MCF 10A (cell line): ENCODE measurements around the gene TMCC2. TPM values are rescaled to one million over a fixed set of nuclear protein-coding genes. Genes with fewer than 3 reads are reported as not detected.

Experiments used
- BruUV-seq: library from RNA; stranded (reverse); fragments of 400-500 nt; replicated peaks from 2 replicates; lab custom pipeline; 2021; lab: Mats Ljungman, UMichigan
- CTCF ChIA-PET: fragments of 300-600 bp; sonication (Branson Sonifier 250); formaldehyde crosslinking; extraction: SDS; loops from one replicate; lab custom pipeline; 2021; ENCODE audit warnings: antibody characterized with exemption, inconsistent platforms; lab: Yijun Ruan, JAX
- POLR2A ChIA-PET: fragments of 300-600, 350-650 bp; sonication (Branson Sonifier 250); formaldehyde crosslinking; extraction: SDS; loops from one replicate; lab custom pipeline; 2020; ENCODE audit warnings: antibody characterized with exemption, inconsistent platforms; lab: Yijun Ruan, JAX
- DNase-seq: peaks from one replicate; pipeline ENCODE4 v3.0.0-alpha.2; 2018; ENCODE audit not compliant: unreplicated experiment
- H3K27ac Mint-ChIP-seq: one replicate; pipeline ENCODE4 v1.8.0; 2022; ENCODE audit warnings: mild to moderate bottlenecking, low read depth, mixed read lengths; ENCODE audit not compliant: unreplicated experiment
- H3K27me3 Mint-ChIP-seq: one replicate; pipeline ENCODE4 v1.8.0; 2022; ENCODE audit warnings: mixed read lengths; ENCODE audit not compliant: insufficient read depth, unreplicated experiment
- H3K36me3 Mint-ChIP-seq: one replicate; pipeline ENCODE4 v1.8.0; 2022; ENCODE audit warnings: mild to moderate bottlenecking, moderate library complexity, mixed read lengths; ENCODE audit not compliant: insufficient read depth, unreplicated experiment
- H3K4me1 Mint-ChIP-seq: one replicate; pipeline ENCODE4 v1.8.0; 2022; ENCODE audit warnings: mixed read lengths; ENCODE audit not compliant: insufficient read depth, unreplicated experiment
- H3K4me3 Mint-ChIP-seq: one replicate; pipeline ENCODE4 v1.8.0; 2022; ENCODE audit warnings: mild to moderate bottlenecking, moderate library complexity, mixed read lengths; ENCODE audit not compliant: unreplicated experiment
- H3K9me3 Mint-ChIP-seq: one replicate; pipeline ENCODE4 v1.8.0; 2022; ENCODE audit warnings: mixed read lengths; ENCODE audit not compliant: unreplicated experiment
- intact Hi-C: fragments of 100-400 bp; cut with micrococcal nuclease; formaldehyde crosslinking; loops from 2 replicates; pipeline ENCODE4 v1.14.1; 2022
- total RNA-seq: library from RNA; stranded (reverse); gene quantifications from 2 replicates; pipeline ENCODE4 v1.2.3, GENCODE V29; 2022
- TF ChIP-seq, protein P1 (sequence below): fragments of 200-600 bp; IDR thresholded peaks from one replicate; pipeline ENCODE4 v1.8.0; 2022; ENCODE audit warnings: antibody characterized with exemption, mild to moderate bottlenecking; ENCODE audit not compliant: unreplicated experiment

TMCC2 gene
- total RNA-seq, 1 experiment from 2014 or later, result 0.79 TPM

DNA sequence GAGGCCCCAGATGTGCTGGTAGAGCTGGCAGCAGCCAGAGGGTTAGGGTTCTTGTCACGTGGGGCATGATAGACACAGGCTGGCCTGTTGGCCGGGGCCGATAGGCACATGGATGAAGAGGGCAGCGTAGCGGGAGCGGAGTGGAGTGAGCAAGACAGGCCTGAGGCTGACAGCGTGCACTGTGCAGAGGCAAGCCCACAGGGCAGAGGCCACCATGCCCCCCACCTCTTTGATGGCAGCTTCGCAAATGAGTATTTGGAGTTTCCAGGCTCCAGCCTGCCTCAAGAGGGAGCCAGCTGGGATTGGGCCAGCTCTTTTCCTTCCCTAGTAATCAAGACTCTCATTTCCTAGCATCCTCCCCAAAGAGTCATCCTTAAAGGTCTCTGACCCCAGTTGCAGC lies 43.5 kb downstream of the TMCC2 start:
- ChIA-PET POLR2A (interaction anchor here (0.7 to 11.8 kb wide), 16 partner anchors 9 to 252 kb away, joined by 3 to 210 read pairs (median 4); partner anchors contain the start of genes NUAK2 and RBBP5), CTCF (interaction anchor here (0.5 to 22.3 kb wide), 21 partner anchors 9 to 1177 kb away, joined by 3 to 1857 read pairs (median 5); partner anchors contain the start of genes NUAK2, RBBP5 and TMCC2)
- H3K27ac Mint-ChIP-seq, result no peak overlapping the region
- H3K9me3 Mint-ChIP-seq, result no peaks in the 10 kb centered on the region
- H3K4me1 Mint-ChIP-seq, result peaks cover 26% of the 10 kb centered on the region
- peaks cover 9% of the 10 kb centered on the region for H3K27me3 Mint-ChIP-seq
- H3K36me3 Mint-ChIP-seq, result no peaks in the 10 kb centered on the region
- BruUV-seq, result no TSS peak
- H3K4me3 Mint-ChIP-seq, result no peak overlapping the region
- intact Hi-C loops, result no loop called here
- TF ChIP-seq, protein P1, sequence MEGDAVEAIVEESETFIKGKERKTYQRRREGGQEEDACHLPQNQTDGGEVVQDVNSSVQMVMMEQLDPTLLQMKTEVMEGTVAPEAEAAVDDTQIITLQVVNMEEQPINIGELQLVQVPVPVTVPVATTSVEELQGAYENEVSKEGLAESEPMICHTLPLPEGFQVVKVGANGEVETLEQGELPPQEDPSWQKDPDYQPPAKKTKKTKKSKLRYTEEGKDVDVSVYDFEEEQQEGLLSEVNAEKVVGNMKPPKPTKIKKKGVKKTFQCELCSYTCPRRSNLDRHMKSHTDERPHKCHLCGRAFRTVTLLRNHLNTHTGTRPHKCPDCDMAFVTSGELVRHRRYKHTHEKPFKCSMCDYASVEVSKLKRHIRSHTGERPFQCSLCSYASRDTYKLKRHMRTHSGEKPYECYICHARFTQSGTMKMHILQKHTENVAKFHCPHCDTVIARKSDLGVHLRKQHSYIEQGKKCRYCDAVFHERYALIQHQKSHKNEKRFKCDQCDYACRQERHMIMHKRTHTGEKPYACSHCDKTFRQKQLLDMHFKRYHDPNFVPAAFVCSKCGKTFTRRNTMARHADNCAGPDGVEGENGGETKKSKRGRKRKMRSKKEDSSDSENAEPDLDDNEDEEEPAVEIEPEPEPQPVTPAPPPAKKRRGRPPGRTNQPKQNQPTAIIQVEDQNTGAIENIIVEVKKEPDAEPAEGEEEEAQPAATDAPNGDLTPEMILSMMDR, result peak; percentile 24
- no peak for DNase-seq

DNA sequence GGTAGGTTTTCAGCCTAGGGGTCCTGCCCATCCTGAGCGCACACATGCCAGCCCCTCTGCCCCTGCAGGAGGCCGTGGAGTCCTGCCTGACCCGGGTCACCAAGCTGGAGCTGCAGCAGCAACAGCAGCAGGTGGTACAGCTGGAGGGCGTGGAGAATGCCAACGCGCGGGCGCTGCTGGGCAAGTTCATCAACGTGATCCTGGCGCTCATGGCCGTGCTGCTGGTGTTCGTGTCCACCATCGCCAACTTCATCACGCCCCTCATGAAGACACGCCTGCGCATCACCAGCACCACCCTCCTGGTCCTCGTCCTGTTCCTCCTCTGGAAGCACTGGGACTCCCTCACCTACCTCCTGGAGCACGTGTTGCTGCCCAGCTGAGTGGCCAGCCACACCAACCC lies 44.0 kb downstream of the TMCC2 start:
- no peak for DNase-seq
- H3K36me3 Mint-ChIP-seq, result no peaks in the 10 kb centered on the region
- CTCF ChIA-PET, result interaction anchor here (0.6 to 22.3 kb wide), 23 partner anchors 8 to 252 kb away, joined by 3 to 1857 read pairs (median 5); partner anchors contain the start of genes NUAK2 and TMCC2
- peaks cover 27% of the 10 kb centered on the region for H3K4me1 Mint-ChIP-seq
- H3K9me3 Mint-ChIP-seq, result no peaks in the 10 kb centered on the region
- no peak overlapping the region for H3K27ac Mint-ChIP-seq
- intact Hi-C loops, result loop anchor here (2.0 kb wide), 1 partner anchor 213 kb away; no protein-coding TSS in a partner anchor
- TF ChIP-seq, protein P1, result no peak
- no TSS peak for BruUV-seq
- no peak overlapping the region for H3K4me3 Mint-ChIP-seq
- POLR2A ChIA-PET, result interaction anchor here (0.6 to 11.8 kb wide), 11 partner anchors 11 to 479 kb away, joined by 3 to 210 read pairs (median 4); partner anchors contain the start of gene NUAK2
- peaks cover 9% of the 10 kb centered on the region for H3K27me3 Mint-ChIP-seq

DNA sequence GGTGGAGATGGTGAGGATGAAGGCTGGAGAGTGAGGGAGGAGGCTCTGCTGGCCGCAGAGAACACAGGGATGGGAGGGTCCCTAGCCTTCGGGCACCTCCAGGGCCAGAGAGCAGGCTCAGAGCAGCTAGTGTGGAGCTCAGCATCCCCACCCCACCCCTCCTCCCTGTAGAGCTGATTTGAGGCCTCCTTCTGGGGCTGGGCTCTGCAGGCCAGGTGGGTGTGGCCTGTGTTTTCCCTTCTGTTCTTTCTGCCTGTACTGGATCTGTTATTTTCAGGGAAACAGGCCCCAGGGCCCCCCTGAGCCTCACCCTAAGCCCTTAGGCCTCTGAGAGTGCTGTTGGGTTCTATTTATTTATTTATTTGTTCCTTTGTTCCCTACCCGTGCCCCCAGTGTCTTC lies 44.8 kb downstream of the TMCC2 start:
- Mint-ChIP-seq H3K4me1 (peaks cover 27% of the 10 kb centered on the region), H3K36me3 (no peaks in the 10 kb centered on the region), H3K27ac (no peak overlapping the region), H3K27me3 (peaks cover 9% of the 10 kb centered on the region), H3K4me3 (no peak overlapping the region), H3K9me3 (no peaks in the 10 kb centered on the region)
- POLR2A ChIA-PET, result interaction anchor here (0.6 to 11.8 kb wide), 8 partner anchors 11 to 478 kb away, joined by 3 to 210 read pairs (median 9); partner anchors contain the start of genes ELK4, NUAK2 and RBBP5
- CTCF ChIA-PET, result interaction anchor here (0.6 to 22.3 kb wide), 20 partner anchors 13 to 789 kb away, joined by 3 to 1857 read pairs (median 4); partner anchors contain the start of genes NUAK2 and TMCC2
- no TSS peak for BruUV-seq
- DNase-seq, result no peak
- TF ChIP-seq, protein P1, result no peak
- intact Hi-C loops, result loop anchor here (2.0 kb wide), 1 partner anchor 212 kb away; no protein-coding TSS in a partner anchor

DNA sequence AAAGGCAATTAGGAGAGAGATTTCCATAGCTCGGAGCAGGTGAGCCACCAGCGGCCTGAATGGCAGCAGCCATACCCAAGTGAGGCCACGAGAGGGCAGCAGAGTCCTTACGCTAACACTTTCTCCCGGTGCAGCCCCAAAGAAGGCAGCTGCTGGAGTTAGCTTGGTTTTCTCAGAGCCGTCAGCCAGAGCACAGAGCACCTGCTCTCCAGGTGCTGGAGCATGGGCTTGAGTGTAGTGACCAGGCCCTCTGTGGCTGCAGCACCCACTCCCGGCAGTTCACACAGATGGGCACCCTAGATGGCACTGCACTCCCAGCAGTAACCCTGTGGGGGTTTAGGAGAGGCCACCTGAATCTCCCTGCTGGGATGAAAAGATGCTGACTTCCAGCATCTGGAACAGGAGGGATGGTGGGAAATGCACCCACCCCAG lies 45.8 kb downstream of the TMCC2 start:
- no peaks in the 10 kb centered on the region for H3K36me3 Mint-ChIP-seq
- BruUV-seq, result no TSS peak
- intact Hi-C loops, result loop anchor here (1.0 to 2.0 kb wide), 4 partner anchors 48 to 251 kb away; partner anchors contain the start of gene NUAK2
- no peaks in the 10 kb centered on the region for H3K9me3 Mint-ChIP-seq
- no peak overlapping the region for H3K27ac Mint-ChIP-seq
- H3K4me3 Mint-ChIP-seq, result no peak overlapping the region
- peaks cover 27% of the 10 kb centered on the region for H3K4me1 Mint-ChIP-seq
- peak; percentile 93 for DNase-seq
- H3K27me3 Mint-ChIP-seq, result peaks cover 9% of the 10 kb centered on the region
- CTCF ChIA-PET, result interaction anchor here (0.5 to 22.3 kb wide), 31 partner anchors 9 to 788 kb away, joined by 3 to 1857 read pairs (median 5); partner anchors contain the start of genes NUAK2 and TMCC2
- TF ChIP-seq, protein P1, result peak; percentile 100
- POLR2A ChIA-PET, result interaction anchor here (0.5 to 11.8 kb wide), 13 partner anchors 10 to 212 kb away, joined by 3 to 210 read pairs (median 4); partner anchors contain the start of genes NUAK2 and RBBP5
